Endothelial cell of umbilical vein (primary cell): ENCODE results near the gene GRXCR2.

Source experiments
- CTCF ChIP-seq, 2 donors: IDR thresholded peaks; 1 replicate in 1 of 2; 2 replicates in 1 of 2; pipeline ENCODE4 v1.5.1; 2011; ENCODE audit warnings: low read length in 2 of 2, mild to moderate bottlenecking in 2 of 2, moderate library complexity in 2 of 2, control low read depth in 1 of 2, inconsistent platforms in 1 of 2, low read depth in 1 of 2; ENCODE audit not compliant: insufficient read depth in 1 of 2; ENCODE audit errors: extremely low read depth in 1 of 2
- EZH2 ChIP-seq: IDR thresholded peaks from 2 replicates; pipeline ENCODE4 v1.6.1; 2012; ENCODE audit warnings: borderline replicate concordance, low read depth, mild to moderate bottlenecking, moderate library complexity, low read length, inconsistent platforms; ENCODE audit not compliant: severe bottlenecking
- JUN ChIP-seq: IDR thresholded peaks from 2 replicates; pipeline ENCODE4 v1.6.1; 2011; ENCODE audit warnings: borderline replicate concordance, low read depth; ENCODE audit not compliant: insufficient read length, insufficient read depth
- MYC ChIP-seq: IDR thresholded peaks from one replicate; pipeline ENCODE4 v1.6.1; 2011; ENCODE audit warnings: mild to moderate bottlenecking, low read depth, low read length
- POLR2A ChIP-seq: IDR thresholded peaks from 2 replicates; pipeline ENCODE4 v1.6.1; 2012; ENCODE audit warnings: low read depth, mild to moderate bottlenecking, control low read depth, low read length
- POLR2AphosphoS5 ChIP-seq: IDR thresholded peaks from 2 replicates; pipeline ENCODE4 v1.6.1; 2012; ENCODE audit warnings: low read depth, mild to moderate bottlenecking, control low read depth, low read length, moderate library complexity; ENCODE audit not compliant: insufficient read depth
- TF ChIP-seq, protein P1 (sequence below): IDR thresholded peaks from 2 replicates; pipeline ENCODE4 v1.6.1; 2011; ENCODE audit not compliant: insufficient read depth, insufficient read length

GRCh38 chr5:145917288-145917687 lies 44.5 kb upstream of the GRXCR2 start:
- no peak for TF ChIP-seq CTCF (IDR thresholded peaks at IDR 0.05; ENCODE audit: extremely low read depth in 1 of 2, insufficient read depth in 1 of 2, low read depth in 1 of 2, low read length in 2 of 2)
- TF ChIP-seq POLR2A = no peak
- TF ChIP-seq EZH2 = no peak
- TF ChIP-seq, protein P1, sequence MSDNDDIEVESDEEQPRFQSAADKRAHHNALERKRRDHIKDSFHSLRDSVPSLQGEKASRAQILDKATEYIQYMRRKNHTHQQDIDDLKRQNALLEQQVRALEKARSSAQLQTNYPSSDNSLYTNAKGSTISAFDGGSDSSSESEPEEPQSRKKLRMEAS = no peak
- TF ChIP-seq POLR2AphosphoS5 = no peak
- TF ChIP-seq JUN = no peak
- no peak for TF ChIP-seq MYC
